Kidney epithelial cell (primary cell): ENCODE measurements around the gene CPEB3. TPM values are rescaled to one million over a fixed set of nuclear protein-coding genes. Genes with fewer than 3 reads are reported as not detected.

ENCODE experiments used
- DNase-seq: peaks from one replicate; pipeline ENCODE4 v3.0.0-alpha.2; 2010; ENCODE audit warnings: low read depth
- H3K27me3 ChIP-seq: 2 replicates; pipeline ENCODE4 v1.6.0; 2011; ENCODE audit warnings: low read length; ENCODE audit not compliant: control insufficient read depth, insufficient read depth
- H3K36me3 ChIP-seq: 2 replicates; pipeline ENCODE4 v1.5.1; 2011; ENCODE audit warnings: low read length; ENCODE audit not compliant: control insufficient read depth, insufficient read depth
- H3K4me3 ChIP-seq: 2 replicates; pipeline ENCODE4 v1.5.1; 2011; ENCODE audit warnings: low read depth, mild to moderate bottlenecking, control low read depth, low read length
- CTCF ChIP-seq: IDR thresholded peaks from 2 replicates; pipeline ENCODE4 v1.5.1; 2011; ENCODE audit warnings: mild to moderate bottlenecking, moderate library complexity, low read length, control low read depth, inconsistent platforms; ENCODE audit not compliant: insufficient read depth, poor library complexity, severe bottlenecking
- total RNA-seq: library from RNA; depleted of rRNA; stranded (reverse); fragments of >200 nt; gene quantifications from 2 replicates; pipeline ENCODE4 v1.2.3, GENCODE V29; 2015

Gene CPEB3
- total RNA-seq, 1 donor from 2014 or later, result 1.2 TPM

- no peak for DNase-seq
- Histone ChIP-seq H3K27me3 (no peaks in the 10 kb centered on the region), H3K36me3 (no peaks in the 10 kb centered on the region), H3K4me3 (no peak overlapping the region)
- no peak for TF ChIP-seq CTCF
Measured at GRCh38 chr10:92001995-92002394, 288.9 kb downstream of the CPEB3 start.

GRCh38 chr10:92001581-92001980 is 289.3 kb downstream of the CPEB3 start:
- Histone ChIP-seq H3K36me3 (no peaks in the 10 kb centered on the region), H3K27me3 (no peaks in the 10 kb centered on the region), H3K4me3 (no peak overlapping the region)
- no peak for TF ChIP-seq CTCF
- no peak for DNase-seq

Other genes with a start within 250 kb of the CPEB3 start
- 15.3 and 16.8 TPM in 2 replicates for gene MARCHF5, start 89 bp upstream of the CPEB3 start, total RNA-seq